KG1 (cell line): ENCODE data around the gene AKR1C1.
"Not testable (repeated sequence)": the region's sequence is repeated elsewhere in the genome, so short reads cannot be mapped to it uniquely, and the experiment has no call there.

Source experiments
- DNase-seq: peaks from one replicate; lab custom pipeline; 2025; lab: John Stamatoyannopoulos, UW

AKR1C1 gene

GRCh38 chr10:5018671-5019277 lies 55.6 kb downstream of the AKR1C1 start:
- DNase-seq, result not testable (repeated sequence)

GRCh38 chr10:5019770-5020612 lies 56.8 kb downstream of the AKR1C1 start:
- DNase-seq, result not testable (repeated sequence)

DNA sequence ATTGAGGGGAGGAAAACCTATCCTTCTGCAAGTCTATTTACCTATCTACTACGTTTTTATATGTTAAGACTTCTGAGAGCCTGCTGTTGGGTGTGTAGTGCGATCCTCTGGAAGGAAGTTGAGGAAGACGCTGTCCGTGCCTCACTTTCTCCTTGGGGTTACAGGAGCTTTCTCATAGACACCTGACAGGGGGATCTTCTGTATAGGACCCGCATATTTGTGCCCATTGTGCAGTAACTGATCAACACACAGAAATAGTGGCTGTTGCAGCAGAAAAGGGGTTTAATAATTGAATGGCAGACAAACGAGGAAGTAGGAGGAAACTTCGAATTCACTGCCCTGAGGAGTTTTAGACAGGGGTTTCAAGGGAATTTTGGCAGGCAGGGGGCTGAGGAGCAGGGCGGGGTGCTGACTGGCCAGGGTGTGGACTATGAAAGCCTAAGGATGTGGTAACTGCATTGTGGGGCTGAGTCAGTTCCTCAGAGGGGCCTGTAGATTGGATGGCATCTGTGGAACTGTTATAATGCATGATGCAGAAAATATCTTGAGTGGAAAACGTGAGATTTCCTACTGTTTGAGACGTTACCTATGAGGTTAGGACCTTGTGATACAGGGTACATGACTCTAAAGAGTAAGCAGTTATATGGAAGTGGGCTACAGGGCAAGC lies 58.5 kb downstream of the AKR1C1 start:
- not testable (repeated sequence) for DNase-seq

DNA sequence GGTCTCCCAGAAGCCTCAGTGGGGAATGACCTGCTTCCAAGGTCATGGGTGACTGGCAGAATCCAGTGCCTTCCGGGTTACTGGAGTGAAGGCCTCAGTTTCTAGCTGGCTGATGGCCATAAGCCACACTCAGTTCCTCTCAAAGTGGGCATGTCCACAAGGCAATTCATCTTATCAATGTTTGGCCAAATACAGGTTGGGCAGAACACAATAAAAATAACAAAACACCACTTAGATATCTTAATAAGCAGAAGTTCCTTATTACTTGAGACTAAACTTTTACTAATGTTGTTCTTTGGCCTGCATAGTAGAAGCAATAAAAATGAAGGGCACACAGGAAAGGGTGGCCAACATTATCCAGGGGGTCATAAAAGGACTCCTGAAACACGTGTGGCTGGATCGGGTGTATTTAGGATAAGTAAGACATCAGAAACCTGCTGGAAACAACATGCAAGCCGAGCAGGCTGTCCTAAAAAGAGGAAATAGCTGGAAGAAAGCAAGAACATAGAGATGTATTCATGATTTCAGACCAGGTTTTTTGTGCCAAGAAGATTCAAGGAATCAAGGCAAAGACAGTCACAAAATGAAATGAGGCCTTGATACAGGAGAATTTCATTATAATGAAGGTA lies 60.1 kb downstream of the AKR1C1 start:
- DNase-seq, result no peak

- not testable (repeated sequence) for DNase-seq
Measured at GRCh38 chr10:5025461-5025881, 62.3 kb downstream of the AKR1C1 start.

- no peak for DNase-seq
Measured at GRCh38 chr10:5030989-5031388, 67.8 kb downstream of the AKR1C1 start.

GRCh38 chr10:5031588-5031987 lies 68.4 kb downstream of the AKR1C1 start:
- DNase-seq, result not testable (repeated sequence)

DNA sequence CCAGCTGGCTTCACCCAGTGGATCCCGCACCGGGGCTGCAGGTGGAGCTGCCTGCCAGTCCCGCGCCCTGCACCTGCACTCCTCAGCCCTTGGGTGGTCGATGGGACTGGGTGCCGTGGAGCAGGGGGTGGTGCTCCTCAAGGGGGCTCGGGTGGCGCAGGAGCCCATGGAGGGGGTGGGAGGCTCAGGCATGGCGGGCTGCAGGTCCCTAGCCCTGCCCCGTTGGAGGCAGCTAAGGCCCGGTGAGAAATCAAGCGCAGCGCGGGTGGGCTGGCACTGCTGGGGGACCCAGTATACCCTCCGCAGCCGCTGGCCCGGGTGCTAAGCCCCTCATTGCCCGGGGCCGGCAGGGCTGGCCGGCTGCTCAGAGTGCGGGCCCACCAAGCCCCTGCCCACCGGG lies 69.2 kb downstream of the AKR1C1 start:
- DNase-seq, result not testable (repeated sequence)
